ENCODE measurements around the gene TCEAL5. TPM values are rescaled to one million over a fixed set of nuclear protein-coding genes. Genes with fewer than 3 reads are reported as not detected.
A peak's percentile ranks its signal among the peaks of the same experiment; 100 is the strongest.
"Not testable (repeated sequence)": the region's sequence is repeated elsewhere in the genome, so short reads cannot be mapped to it uniquely, and the experiment has no call there.

TCEAL5 gene
- polyA plus RNA-seq, 1 donor from 2014 or later = not detected

DNA sequence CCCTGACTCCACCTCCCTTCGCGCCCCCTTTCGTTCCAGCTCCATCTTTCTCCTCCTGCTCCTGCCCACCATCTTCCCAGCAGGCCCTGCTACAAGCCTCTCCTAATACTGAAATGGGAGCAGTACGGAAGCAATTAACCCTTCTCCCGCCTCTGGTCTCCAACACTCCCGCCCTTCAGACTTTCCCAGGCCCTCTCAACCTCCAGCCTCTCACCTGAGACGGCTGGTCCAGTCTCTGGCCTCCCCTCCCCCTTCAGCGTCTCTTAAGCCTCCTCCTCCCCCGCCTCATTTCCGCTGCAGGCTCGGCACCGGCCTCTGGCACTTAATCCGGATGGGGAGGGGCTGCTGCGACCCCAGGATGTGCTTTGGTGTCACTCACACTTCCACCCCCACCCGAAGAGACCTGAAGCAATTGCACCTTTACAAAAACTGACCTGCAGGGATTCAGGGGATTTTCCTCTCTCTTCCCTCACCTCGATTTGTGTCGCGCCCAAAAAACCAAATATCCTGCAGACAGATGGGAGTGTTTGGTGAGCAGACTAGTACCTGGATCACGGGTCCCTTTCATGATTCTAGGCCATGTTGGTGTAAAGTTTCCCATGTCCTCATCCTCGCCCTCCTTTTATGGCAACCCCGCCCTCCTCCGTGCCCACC is 22.3 kb downstream of the TCEAL5 start:
- H3K4me3 Mint-ChIP-seq = peak overlapping the region; percentile 91 to 99 (median 94)
- no peaks in the 10 kb centered on the region for H3K9me3 Mint-ChIP-seq
- H3K27me3 Mint-ChIP-seq = no peaks in the 10 kb centered on the region
- peak overlapping the region; percentile 69 to 96 (median 84) for H3K27ac Mint-ChIP-seq
- H3K4me1 Mint-ChIP-seq = peaks cover 0 to 12% (median 11%) of the 10 kb centered on the region in 3 donors
- no peaks in the 10 kb centered on the region for H3K36me3 Mint-ChIP-seq

DNA sequence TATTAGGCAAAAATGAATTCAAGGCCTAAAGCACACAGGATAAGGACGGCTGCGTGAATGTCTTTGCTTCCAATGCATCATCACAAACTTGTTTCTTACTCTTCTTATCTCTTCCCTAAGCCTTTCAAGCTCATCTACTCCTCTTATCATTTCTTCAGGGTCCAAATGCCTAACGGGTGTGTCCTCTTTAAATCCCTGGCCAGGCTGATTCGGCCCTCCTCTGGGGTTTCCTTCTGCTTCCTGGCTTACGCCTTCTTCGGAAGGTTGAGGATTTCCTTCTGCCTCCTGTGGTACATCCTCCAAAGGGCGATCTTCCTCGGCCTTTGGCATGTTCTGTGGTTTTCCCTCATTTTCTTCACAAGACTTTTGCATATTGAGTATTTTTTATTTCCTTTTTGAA is 22.9 kb downstream of the TCEAL5 start:
- Mint-ChIP-seq H3K27ac (peak overlapping the region in 1 of 3 donors; percentile 82), H3K27me3 (no peaks in the 10 kb centered on the region), H3K4me3 (peak overlapping the region in 3 of 4 donors; percentile 51 to 94 (median 94)), H3K9me3 (no peaks in the 10 kb centered on the region), H3K36me3 (no peaks in the 10 kb centered on the region), H3K4me1 (peaks cover 0 to 12% (median 11%) of the 10 kb centered on the region in 3 donors)

DNA sequence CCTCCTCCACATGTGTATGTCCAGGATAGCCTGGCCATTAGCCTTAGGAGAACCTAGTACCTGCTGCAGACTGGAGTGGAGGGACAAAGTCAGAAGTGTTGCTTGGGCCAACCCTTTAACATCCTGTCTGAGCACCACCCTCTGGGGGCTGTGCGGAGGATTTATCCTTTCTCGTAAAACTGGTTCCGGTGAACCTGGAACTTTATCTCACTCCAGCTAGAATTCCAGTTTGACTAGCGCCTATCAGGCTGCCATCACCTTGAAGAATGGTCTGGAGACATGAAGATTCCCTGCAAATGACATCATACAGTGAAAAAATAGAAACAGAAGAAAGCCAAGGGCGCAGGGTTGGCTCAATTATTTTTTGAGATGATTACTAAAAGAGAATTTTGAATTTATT is 25.6 kb downstream of the TCEAL5 start:
- H3K27me3 Mint-ChIP-seq = no peaks in the 10 kb centered on the region
- H3K4me3 Mint-ChIP-seq = no peak overlapping the region
- no peaks in the 10 kb centered on the region for H3K9me3 Mint-ChIP-seq
- H3K36me3 Mint-ChIP-seq = no peaks in the 10 kb centered on the region
- H3K4me1 Mint-ChIP-seq = peaks cover 0 to 12% (median 11%) of the 10 kb centered on the region in 3 donors
- no peak overlapping the region for H3K27ac Mint-ChIP-seq

- no peaks in the 10 kb centered on the region for H3K27me3 Mint-ChIP-seq
Measured at GRCh38 chrX:103249805-103250204, 26.7 kb downstream of the TCEAL5 start.

DNA sequence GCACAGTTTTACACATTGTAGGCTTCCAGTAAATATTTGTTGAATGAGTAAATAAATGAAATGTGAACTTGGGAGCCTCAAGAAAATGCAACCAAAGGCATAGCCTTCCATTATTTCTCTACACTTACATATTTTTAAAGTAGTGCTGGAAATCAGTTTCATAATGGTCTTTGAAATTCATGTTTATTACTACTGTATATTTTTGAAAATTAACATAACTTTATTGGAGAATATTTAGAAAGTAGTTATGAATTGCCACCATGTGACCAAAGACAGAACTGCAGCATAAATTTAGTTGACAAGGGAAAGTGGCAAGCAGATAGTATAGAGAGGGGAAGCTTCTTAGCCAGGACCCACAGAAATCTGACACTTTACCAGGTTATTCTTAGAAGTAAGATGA is 28.0 kb downstream of the TCEAL5 start:
- Mint-ChIP-seq H3K27me3 (no peaks in the 10 kb centered on the region), H3K4me1 (peaks cover 0 to 4% (median 2%) of the 10 kb centered on the region in 3 donors), H3K9me3 (no peaks in the 10 kb centered on the region), H3K4me3 (peak overlapping the region in 1 of 4 donors; percentile 12), H3K36me3 (no peaks in the 10 kb centered on the region), H3K27ac (no peak overlapping the region)

More at GRCh38 chrX:103249805-103250204, 26.7 kb downstream of the TCEAL5 start:
- no peak overlapping the region for H3K27ac Mint-ChIP-seq
- no peak overlapping the region for H3K4me3 Mint-ChIP-seq
- H3K36me3 Mint-ChIP-seq = no peaks in the 10 kb centered on the region
- peaks cover 0 to 7% (median 5%) of the 10 kb centered on the region in 3 donors for H3K4me1 Mint-ChIP-seq
- no peaks in the 10 kb centered on the region for H3K9me3 Mint-ChIP-seq

DNA sequence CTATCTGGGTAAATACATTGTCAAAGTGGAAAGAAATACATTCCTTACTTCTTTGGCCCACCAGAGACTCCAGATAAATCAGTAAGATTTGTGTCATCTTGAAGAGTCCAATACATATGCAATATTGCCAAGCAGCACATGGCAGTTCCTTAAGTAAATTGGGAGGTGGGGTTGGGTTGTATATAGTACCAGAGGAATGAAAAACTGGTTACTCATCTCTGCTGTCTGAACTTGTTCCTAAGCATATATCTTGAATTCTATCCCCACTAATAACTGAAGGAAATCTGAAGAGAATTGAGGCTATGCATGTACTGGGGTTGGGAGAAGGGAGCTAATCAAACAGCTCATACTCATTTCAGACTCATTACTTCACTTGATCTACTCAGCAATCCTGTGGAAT is 36.4 kb downstream of the TCEAL5 start:
- Mint-ChIP-seq H3K27me3 (peaks cover 2% of the 10 kb centered on the region), H3K4me1 (no peaks in the 10 kb centered on the region), H3K4me3 (no peak overlapping the region), H3K36me3 (no peaks in the 10 kb centered on the region), H3K27ac (no peak overlapping the region), H3K9me3 (no peaks in the 10 kb centered on the region)

GRCh38 chrX:103236296-103236695 is 40.3 kb downstream of the TCEAL5 start:
- no peak overlapping the region for H3K4me3 Mint-ChIP-seq
- H3K27ac Mint-ChIP-seq = no peak overlapping the region
- no peaks in the 10 kb centered on the region for H3K36me3 Mint-ChIP-seq
- no peaks in the 10 kb centered on the region for H3K4me1 Mint-ChIP-seq
- peaks cover 4% of the 10 kb centered on the region for H3K27me3 Mint-ChIP-seq
- H3K9me3 Mint-ChIP-seq = no peaks in the 10 kb centered on the region

- not testable (repeated sequence) for H3K27ac Mint-ChIP-seq, H3K4me3 Mint-ChIP-seq, H3K9me3 Mint-ChIP-seq, H3K27me3 Mint-ChIP-seq, H3K36me3 Mint-ChIP-seq, H3K4me1 Mint-ChIP-seq
Measured at GRCh38 chrX:103235608-103236007, 40.9 kb downstream of the TCEAL5 start.

GRCh38 chrX:103234869-103235268 is 41.7 kb downstream of the TCEAL5 start:
- peaks cover 10% of the 10 kb centered on the region for H3K27me3 Mint-ChIP-seq
- H3K27ac Mint-ChIP-seq = no peak overlapping the region
- no peaks in the 10 kb centered on the region for H3K4me1 Mint-ChIP-seq
- H3K9me3 Mint-ChIP-seq = no peaks in the 10 kb centered on the region
- no peak overlapping the region for H3K4me3 Mint-ChIP-seq
- H3K36me3 Mint-ChIP-seq = no peaks in the 10 kb centered on the region

GRCh38 chrX:103233263-103233662 is 43.3 kb downstream of the TCEAL5 start:
- Mint-ChIP-seq H3K9me3 (no peaks in the 10 kb centered on the region), H3K36me3 (no peaks in the 10 kb centered on the region), H3K27me3 (peaks cover 12% of the 10 kb centered on the region), H3K4me3 (no peak overlapping the region), H3K4me1 (no peaks in the 10 kb centered on the region), H3K27ac (no peak overlapping the region)

DNA sequence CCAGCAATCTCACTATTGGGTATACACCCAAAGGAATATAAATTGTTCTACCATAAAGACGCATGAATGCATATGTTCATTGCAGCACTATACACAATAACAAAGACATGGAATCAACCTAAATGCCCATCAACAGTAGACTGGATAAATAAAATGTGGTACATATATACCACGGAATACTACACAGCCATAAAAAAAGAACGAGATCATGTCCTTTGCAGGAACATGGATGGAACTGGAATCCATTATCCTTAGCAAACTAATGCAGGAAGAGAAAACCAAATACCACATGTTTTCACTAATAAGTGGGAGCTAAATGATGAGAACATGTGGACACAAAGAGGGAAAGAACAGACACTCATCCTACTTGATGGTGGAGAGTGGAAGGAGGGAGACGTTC is 50.6 kb downstream of the TCEAL5 start:
- H3K4me1 Mint-ChIP-seq, H3K36me3 Mint-ChIP-seq, H3K4me3 Mint-ChIP-seq, H3K27ac Mint-ChIP-seq, H3K27me3 Mint-ChIP-seq, H3K9me3 Mint-ChIP-seq: not testable (repeated sequence)

Other genes with a start within 250 kb of the TCEAL5 start
- gene BEX1, start 212.6 kb downstream of the TCEAL5 start, polyA plus RNA-seq = not detected
- not detected for gene NXF3, start 183.6 kb downstream of the TCEAL5 start, polyA plus RNA-seq
- gene BEX4, start 61.6 kb downstream of the TCEAL5 start, polyA plus RNA-seq = 29.5 TPM
- gene TCEAL8, start 21.6 kb downstream of the TCEAL5 start, polyA plus RNA-seq = 41.1 TPM
- 58.7 TPM for gene BEX2, start 34.2 kb upstream of the TCEAL5 start, polyA plus RNA-seq
- not detected for gene TCEAL7, start 53.5 kb upstream of the TCEAL5 start, polyA plus RNA-seq
- gene TCEAL9, start 79.8 kb upstream of the TCEAL5 start, polyA plus RNA-seq = 1.3 TPM
- gene BEX3, start 99.8 kb upstream of the TCEAL5 start, polyA plus RNA-seq = 7.0 TPM
- not detected for gene RAB40A, start 242.7 kb upstream of the TCEAL5 start, polyA plus RNA-seq

Data from IgD-negative memory B cell (primary cell).